Spleen (tissue), 11 donors: ENCODE data around the gene DAPK1. TPM values are rescaled to one million over a fixed set of nuclear protein-coding genes. Genes with fewer than 3 reads are reported as not detected.

ENCODE experiments used
- DNase-seq: peaks from one replicate; pipeline ENCODE4 v3.0.0-alpha.2; 2020
- H3K27ac ChIP-seq, 8 donors: fragments of 200-600 bp; sonication (generic) in 7 of 8; 1 replicate in 4 of 8; 2 replicates in 4 of 8; pipeline versions ENCODE4 v1.5.0 to v1.8.0; 2016 to 2021; ENCODE audit warnings: inconsistent platforms in 4 of 8, mild to moderate bottlenecking in 4 of 8, moderate library complexity in 1 of 8
- H3K27me3 ChIP-seq, 7 donors: fragments of 200-600 bp; sonication (generic) in 6 of 7; replicated peaks in 1 of 7; 1 replicate in 4 of 7; 2 replicates in 3 of 7; pipeline versions ENCODE4 v1.5.0 to v1.8.0; 2016 to 2021; ENCODE audit warnings: inconsistent platforms in 3 of 7, mild to moderate bottlenecking in 1 of 7
- H3K36me3 ChIP-seq, 6 donors: fragments of 200-600 bp; sonication (generic) in 5 of 6; 1 replicate in 4 of 6; 2 replicates in 2 of 6; pipeline versions ENCODE4 v1.5.0 to v1.8.0; 2016 to 2021; ENCODE audit warnings: inconsistent platforms in 2 of 6
- H3K4me1 ChIP-seq, 6 donors: fragments of 200-600 bp; sonication (generic) in 5 of 6; 1 replicate in 3 of 6; 2 replicates in 3 of 6; pipeline versions ENCODE4 v1.5.0 to v1.8.0; 2016 to 2021; ENCODE audit warnings: inconsistent platforms in 3 of 6
- H3K4me3 ChIP-seq, 8 donors: fragments of 200-600 bp; sonication (generic) in 7 of 8; 1 replicate in 4 of 8; 2 replicates in 4 of 8; pipeline versions ENCODE4 v1.5.0 to v1.8.0; 2016 to 2021; ENCODE audit warnings: inconsistent platforms in 4 of 8, mild to moderate bottlenecking in 4 of 8, moderate library complexity in 2 of 8
- H3K9me3 ChIP-seq, 8 donors: fragments of 200-600 bp; sonication (generic) in 7 of 8; 1 replicate in 4 of 8; 2 replicates in 4 of 8; pipeline versions ENCODE4 v1.5.0 to v1.8.0; 2016 to 2021; ENCODE audit warnings: inconsistent platforms in 4 of 8
- POLR2A ChIP-seq, 3 donors: fragments of 450-650 bp; IDR thresholded peaks; one replicate each; pipeline ENCODE4 v1.5.1; 2017; ENCODE audit warnings: antibody characterized with exemption in 3 of 3, mild to moderate bottlenecking in 1 of 3
- POLR2AphosphoS5 ChIP-seq, 3 donors: sonication (generic); formaldehyde crosslinking; IDR thresholded peaks; one replicate each; pipeline ENCODE4 v1.5.1; 2017; ENCODE audit warnings: antibody characterized with exemption in 3 of 3
- WGBS, 5 donors: extraction: QIAGEN DNeasy Blood & Tissue Kit in 3 of 5; methylation state at CpG; one replicate each; pipeline versions ENCODE4 v1.1.5 to v1.1.7; 2013 to 2018; 5-methylcytosine and 5-hydroxymethylcytosine counted together
- intact Hi-C: fragments of 100-400 bp; cut with DNase I; formaldehyde crosslinking; loops from one replicate; pipeline ENCODE4 v1.15.0; 2023; ENCODE audit warnings: low total_unique reads
- polyA plus RNA-seq, 3 donors: library from polyadenylated mRNA; stranded (reverse); fragments of 200-250 nt; gene quantifications; one replicate each; pipeline ENCODE4 v1.2.1, GENCODE V29; 2013
- total RNA-seq, 7 donors: library from RNA; depleted of rRNA in 3 of 7; stranded (reverse); fragments of >200 nt in 3 of 7; fragmentation: NEBNext Ultra II Directional in 4 of 7; extraction: Animal tissue kit (Norgen Biotek cat#: 25700) in 4 of 7; gene quantifications; one replicate each; pipeline versions ENCODE4 v1.1.0 to v1.2.1, GENCODE V29; 2016 to 2021
- TF ChIP-seq, protein P1 (sequence below), 11 experiments: fragments of 200-600 bp in 7 of 11; fragments of 450-650 bp in 4 of 11; sonication (generic) in 4 of 11; IDR thresholded peaks in 8 of 11; conservative IDR thresholded peaks in 3 of 11; 1 replicate in 7 of 11; 2 replicates in 4 of 11; pipeline versions ENCODE4 v1.4.0 to v1.8.0; 2016 to 2021; ENCODE audit warnings: antibody characterized with exemption in 11 of 11, inconsistent platforms in 4 of 11, mild to moderate bottlenecking in 1 of 11
- donor health status: healthy with polysubstance abuse.
- donor health status: DM: no; HTN: no; CAD: no; lungs with moderate emphysema.
- donor health status: DM: no; HTN: no; CAD: no.
- donor health status: Bipolar disorder and iron deficiency.
- donor health status: healthy.
- donor health status: DM: no; HTN: no; CAD: no.
- donor health status: DM: yes; HTN: yes; CAD: no.

The DAPK1 gene
- total and polyA plus RNA-seq, 10 donors, result 6.4 to 126 (median 102) TPM

DNA sequence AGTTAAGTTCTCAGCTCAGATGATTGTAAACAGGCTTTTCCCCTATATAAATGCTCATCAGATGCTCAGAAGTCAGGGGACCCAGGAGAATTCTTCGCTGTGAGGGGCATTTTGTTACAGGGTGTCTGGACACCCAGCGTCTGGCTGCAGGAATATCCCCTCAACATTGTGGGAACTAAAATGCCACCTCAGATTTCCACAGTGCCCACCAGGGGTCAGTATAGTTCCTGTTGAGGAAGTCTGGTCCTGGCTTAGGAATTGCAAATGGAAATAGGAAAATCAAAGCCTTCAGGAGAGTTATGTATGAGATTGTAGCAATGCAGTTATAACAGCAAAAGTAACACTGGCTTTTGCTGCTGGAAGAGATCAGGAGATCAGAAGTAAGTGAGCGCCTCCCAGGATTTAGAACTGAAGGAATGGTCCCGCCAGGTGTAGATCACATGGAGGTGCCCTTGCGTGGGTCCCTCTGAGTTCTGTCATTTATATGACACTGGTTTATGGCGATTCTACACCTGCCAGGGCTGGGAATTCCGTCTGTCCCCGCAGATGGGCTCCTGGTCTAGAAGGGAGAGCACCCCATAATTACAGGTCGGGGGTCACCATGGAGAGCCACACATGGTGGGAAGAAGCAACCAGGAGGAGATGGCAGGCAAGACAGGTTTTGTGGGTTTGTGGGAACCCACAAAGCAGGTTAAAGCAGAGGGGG, 181.1 kb downstream of the DAPK1 start:
- Histone ChIP-seq H3K27me3 (no peaks in the 10 kb centered on the region), H3K4me3 (no peak overlapping the region), H3K4me1 (peaks cover 0 to 5% (median 0%) of the 10 kb centered on the region in 6 donors), H3K36me3 (peaks cover 0 to 23% (median 0%) of the 10 kb centered on the region in 6 donors), H3K27ac (no peak overlapping the region), H3K9me3 (no peaks in the 10 kb centered on the region)
- WGBS, 5 donors, result 72 to 85% (median 76%) methylated on average over 9 of the region's 9 CpGs
- intact Hi-C loops, result loop anchor here (5.0 to 10.0 kb wide), 2 partner anchors 133 to 896 kb away; no protein-coding TSS in a partner anchor
- DNase-seq, result no peak
- TF ChIP-seq POLR2A (IDR thresholded peaks at IDR 0.05) (no peak), POLR2AphosphoS5 (IDR thresholded peaks at IDR 0.05) (no peak)
- TF ChIP-seq, protein P1, sequence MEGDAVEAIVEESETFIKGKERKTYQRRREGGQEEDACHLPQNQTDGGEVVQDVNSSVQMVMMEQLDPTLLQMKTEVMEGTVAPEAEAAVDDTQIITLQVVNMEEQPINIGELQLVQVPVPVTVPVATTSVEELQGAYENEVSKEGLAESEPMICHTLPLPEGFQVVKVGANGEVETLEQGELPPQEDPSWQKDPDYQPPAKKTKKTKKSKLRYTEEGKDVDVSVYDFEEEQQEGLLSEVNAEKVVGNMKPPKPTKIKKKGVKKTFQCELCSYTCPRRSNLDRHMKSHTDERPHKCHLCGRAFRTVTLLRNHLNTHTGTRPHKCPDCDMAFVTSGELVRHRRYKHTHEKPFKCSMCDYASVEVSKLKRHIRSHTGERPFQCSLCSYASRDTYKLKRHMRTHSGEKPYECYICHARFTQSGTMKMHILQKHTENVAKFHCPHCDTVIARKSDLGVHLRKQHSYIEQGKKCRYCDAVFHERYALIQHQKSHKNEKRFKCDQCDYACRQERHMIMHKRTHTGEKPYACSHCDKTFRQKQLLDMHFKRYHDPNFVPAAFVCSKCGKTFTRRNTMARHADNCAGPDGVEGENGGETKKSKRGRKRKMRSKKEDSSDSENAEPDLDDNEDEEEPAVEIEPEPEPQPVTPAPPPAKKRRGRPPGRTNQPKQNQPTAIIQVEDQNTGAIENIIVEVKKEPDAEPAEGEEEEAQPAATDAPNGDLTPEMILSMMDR (IDR thresholded peaks at IDR 0.05 in 8 of 11, conservative IDR thresholded peaks at IDR 0.05 in 3 of 11), result peak; percentile 17 to 74 (median 62)

DNA sequence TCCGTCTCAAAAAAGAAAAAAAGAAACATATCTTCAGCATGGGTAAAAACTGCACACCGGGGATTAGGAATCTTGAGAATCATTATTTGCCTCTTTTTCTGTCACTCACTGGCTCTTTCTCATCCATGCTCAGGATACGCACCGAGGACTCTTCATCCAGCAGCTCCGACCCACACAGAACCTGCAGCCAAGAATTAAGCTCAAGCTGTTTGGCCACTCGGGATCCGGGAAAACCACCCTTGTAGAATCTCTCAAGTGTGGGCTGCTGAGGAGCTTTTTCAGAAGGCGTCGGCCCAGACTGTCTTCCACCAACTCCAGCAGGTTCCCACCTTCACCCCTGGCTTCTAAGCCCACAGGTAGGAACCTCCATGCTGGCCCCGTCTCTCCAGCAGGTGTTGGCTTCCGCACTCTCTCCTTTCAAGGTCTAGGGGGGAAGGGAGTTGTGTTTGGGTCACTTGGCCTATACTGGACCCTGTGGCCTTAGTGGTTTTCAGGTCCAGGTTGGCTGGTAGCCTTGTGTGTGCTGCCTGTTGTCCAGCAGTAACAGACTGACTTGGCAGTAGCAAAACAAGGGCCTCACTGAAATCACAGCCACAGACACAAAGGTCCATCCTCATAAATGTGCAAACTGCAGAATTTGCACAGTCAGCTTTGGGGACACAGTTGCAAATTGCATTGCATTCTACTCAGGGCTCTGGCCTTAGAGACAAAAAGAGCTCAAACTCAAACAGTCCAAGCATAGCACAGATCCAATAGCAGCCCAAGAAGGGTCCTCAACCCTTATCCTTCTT, 183.8 kb downstream of the DAPK1 start:
- no peak overlapping the region for H3K27ac ChIP-seq
- H3K4me1 ChIP-seq, result peaks cover 0 to 31% (median 20%) of the 10 kb centered on the region in 6 donors
- no peak overlapping the region for H3K4me3 ChIP-seq
- H3K27me3 ChIP-seq, result no peaks in the 10 kb centered on the region
- WGBS, 5 donors, result 92 to 97% (median 94%) methylated on average over 11 of the region's 11 CpGs
- no peak for DNase-seq
- peaks cover 0 to 32% (median 0%) of the 10 kb centered on the region in 6 donors for H3K36me3 ChIP-seq
- intact Hi-C loops, result no loop called here
- no peaks in the 10 kb centered on the region for H3K9me3 ChIP-seq
- TF ChIP-seq POLR2A (IDR thresholded peaks at IDR 0.05) (no peak), POLR2AphosphoS5 (IDR thresholded peaks at IDR 0.05) (no peak)
- TF ChIP-seq, protein P1 (IDR thresholded peaks at IDR 0.05 in 8 of 11, conservative IDR thresholded peaks at IDR 0.05 in 3 of 11), result no peak

DNA sequence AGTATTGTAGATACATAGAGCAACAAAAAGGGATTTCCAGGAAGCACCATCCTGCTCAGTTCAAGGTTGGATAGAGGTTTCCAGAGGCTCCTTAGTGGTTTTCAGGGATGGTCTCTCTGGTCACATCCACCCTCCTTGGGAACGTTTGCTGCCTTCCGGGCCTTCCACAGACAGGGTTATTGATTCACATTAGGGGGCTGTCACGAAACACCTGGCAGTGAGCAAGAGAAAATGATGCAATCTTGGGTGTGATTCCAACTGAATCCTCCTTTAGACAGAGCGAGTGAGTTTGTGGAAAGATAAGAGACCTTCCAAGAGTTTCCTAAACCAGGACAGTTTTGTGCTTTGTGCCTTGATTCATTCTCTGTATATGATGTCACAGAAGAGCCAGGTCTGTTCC, 184.4 kb downstream of the DAPK1 start:
- Histone ChIP-seq H3K4me1 (peaks cover 0 to 36% (median 25%) of the 10 kb centered on the region in 6 donors), H3K9me3 (no peaks in the 10 kb centered on the region), H3K36me3 (peaks cover 0 to 37% (median 0%) of the 10 kb centered on the region in 6 donors), H3K4me3 (no peak overlapping the region), H3K27me3 (no peaks in the 10 kb centered on the region), H3K27ac (no peak overlapping the region)
- intact Hi-C loops, result no loop called here
- no peak for DNase-seq
- TF ChIP-seq POLR2AphosphoS5 (IDR thresholded peaks at IDR 0.05) (no peak), POLR2A (IDR thresholded peaks at IDR 0.05) (no peak)
- TF ChIP-seq, protein P1 (IDR thresholded peaks at IDR 0.05 in 8 of 11, conservative IDR thresholded peaks at IDR 0.05 in 3 of 11), result no peak
- 65 to 79% (median 73%) methylated on average over 4 of the region's 4 CpGs for WGBS, 5 donors

DNA sequence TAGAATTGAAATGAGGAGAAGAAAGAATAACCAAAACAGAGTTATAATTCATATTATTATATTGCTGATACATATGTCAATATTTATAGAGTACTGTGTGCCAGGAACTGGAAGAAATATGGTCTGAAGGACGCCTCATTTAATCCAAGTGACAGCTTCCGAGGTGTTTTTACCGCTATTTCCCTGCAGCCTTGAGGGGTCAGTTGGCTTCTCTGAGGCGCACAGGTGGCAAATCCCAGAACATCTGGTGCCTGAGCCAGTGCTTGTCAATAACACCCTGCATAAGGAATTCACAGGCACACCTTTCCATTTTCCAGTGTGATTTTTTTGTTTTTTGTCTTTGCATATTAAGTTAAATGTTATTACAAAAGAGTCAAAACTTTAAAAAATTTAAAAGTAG, 185.0 kb downstream of the DAPK1 start:
- TF ChIP-seq, protein P1 (IDR thresholded peaks at IDR 0.05 in 8 of 11, conservative IDR thresholded peaks at IDR 0.05 in 3 of 11), result no peak
- TF ChIP-seq POLR2AphosphoS5 (IDR thresholded peaks at IDR 0.05) (no peak), POLR2A (IDR thresholded peaks at IDR 0.05) (no peak)
- Histone ChIP-seq H3K27me3 (no peaks in the 10 kb centered on the region), H3K9me3 (no peaks in the 10 kb centered on the region), H3K4me1 (peaks cover 0 to 33% (median 25%) of the 10 kb centered on the region in 6 donors), H3K4me3 (no peak overlapping the region), H3K27ac (no peak overlapping the region), H3K36me3 (peaks cover 0 to 37% (median 0%) of the 10 kb centered on the region in 6 donors)
- no peak for DNase-seq
- whole genome bisulfite sequencing, 5 donors, result 84 to 92% (median 89%) methylated on average over 4 of the region's 4 CpGs
- intact Hi-C loops, result no loop called here
